WTC11 (cell line): Measurements from ENCODE around the gene KARS1. TPM values are rescaled to one million over a fixed set of nuclear protein-coding genes. Genes with fewer than 3 reads are reported as not detected.

Experiments used
- ATAC-seq: fragments of 200-7000 bp; cut with Tn5 transposase; 2 replicates; pipeline ENCODE4 v1.10.0; 2021; ENCODE audit warnings: mild to moderate bottlenecking, moderate library complexity
- CTCF ChIA-PET: fragments of 300-600 bp; sonication (Branson Sonifier 250); formaldehyde crosslinking; loops from one replicate; lab custom pipeline; 2021; ENCODE audit warnings: antibody characterized with exemption; lab: Charles Lee
- POLR2A ChIA-PET: fragments of 350-600 bp; sonication (Branson Sonifier 250); formaldehyde crosslinking; loops from one replicate; lab custom pipeline; 2021; ENCODE audit warnings: antibody characterized with exemption; lab: Charles Lee
- DNase-seq: peaks from one replicate; pipeline ENCODE4 v3.0.0; 2021; ENCODE audit warnings: low spot score
- H3K27ac Mint-ChIP-seq: 2 replicates; pipeline ENCODE4 v1.8.0; 2021; ENCODE audit warnings: mixed read lengths
- H3K27me3 Mint-ChIP-seq: 2 replicates; pipeline ENCODE4 v1.8.0; 2021; ENCODE audit warnings: low read depth, mild to moderate bottlenecking, moderate library complexity, mixed read lengths
- H3K36me3 Mint-ChIP-seq: 2 replicates; pipeline ENCODE4 v1.8.0; 2021; ENCODE audit warnings: mixed read lengths
- H3K4me1 Mint-ChIP-seq: 2 replicates; pipeline ENCODE4 v1.8.0; 2022; ENCODE audit warnings: mixed read lengths
- H3K4me3 Mint-ChIP-seq: 2 replicates; pipeline ENCODE4 v1.8.0; 2021; ENCODE audit warnings: mild to moderate bottlenecking, moderate library complexity, mixed read lengths
- H3K9me3 Mint-ChIP-seq: 2 replicates; pipeline ENCODE4 v1.8.0; 2021; ENCODE audit warnings: mixed read lengths
- ATF3 ChIP-seq: sonication (generic); formaldehyde crosslinking; conservative IDR thresholded peaks from 2 replicates; pipeline ENCODE4 v1.8.1; 2022; ENCODE audit warnings: mild to moderate bottlenecking, missing genetic modification reagents
- CDX4 ChIP-seq: fragments of 250-450 bp; sonication (Bioruptor Pico); IDR thresholded peaks from 2 replicates; pipeline ENCODE4 v1.9.0; 2021; ENCODE audit warnings: moderate library complexity, mild to moderate bottlenecking, inconsistent platforms, borderline replicate concordance
- E2F1 ChIP-seq: sonication (generic); formaldehyde crosslinking; IDR thresholded peaks from 2 replicates; pipeline ENCODE4 v1.8.0; 2022; ENCODE audit warnings: mild to moderate bottlenecking, missing genetic modification reagents
- E2F4 ChIP-seq: sonication (generic); formaldehyde crosslinking; IDR thresholded peaks from 2 replicates; pipeline ENCODE4 v1.8.1; 2022; ENCODE audit warnings: low read depth, mild to moderate bottlenecking, moderate library complexity, missing genetic modification reagents, borderline replicate concordance
- ERG ChIP-seq: fragments of 250-450 bp; sonication (Bioruptor Pico); IDR thresholded peaks from 2 replicates; pipeline ENCODE4 v1.8.0; 2021; ENCODE audit warnings: mild to moderate bottlenecking
- ETV6 ChIP-seq: sonication (generic); formaldehyde crosslinking; IDR thresholded peaks from 2 replicates; pipeline ENCODE4 v1.8.1; 2022; ENCODE audit warnings: mild to moderate bottlenecking, missing genetic modification reagents
- IRF2 ChIP-seq: sonication (generic); formaldehyde crosslinking; IDR thresholded peaks from 2 replicates; pipeline ENCODE4 v1.8.0; 2022; ENCODE audit warnings: low read depth, missing genetic modification reagents, borderline replicate concordance
- JUN ChIP-seq: sonication (generic); formaldehyde crosslinking; IDR thresholded peaks from 2 replicates; pipeline ENCODE4 v1.8.0; 2023; ENCODE audit warnings: mild to moderate bottlenecking, missing genetic modification reagents
- NFE2L1 ChIP-seq: sonication (generic); formaldehyde crosslinking; IDR thresholded peaks from 2 replicates; pipeline ENCODE4 v1.8.1; 2023; ENCODE audit warnings: missing genetic modification reagents
- PRDM15 ChIP-seq: sonication (generic); formaldehyde crosslinking; IDR thresholded peaks from 2 replicates; pipeline ENCODE4 v1.8.0; 2022; ENCODE audit warnings: missing genetic modification reagents
- SMAD4 ChIP-seq: sonication (generic); formaldehyde crosslinking; IDR thresholded peaks from 2 replicates; pipeline ENCODE4 v1.8.0; 2022; ENCODE audit warnings: mild to moderate bottlenecking, missing genetic modification reagents
- USF1 ChIP-seq: sonication (generic); formaldehyde crosslinking; IDR thresholded peaks from 2 replicates; pipeline ENCODE4 v1.8.0; 2022; ENCODE audit warnings: mild to moderate bottlenecking, missing genetic modification reagents
- ZNF263 ChIP-seq: sonication (generic); formaldehyde crosslinking; IDR thresholded peaks from 2 replicates; pipeline ENCODE4 v1.8.1; 2022; ENCODE audit warnings: low read depth, mild to moderate bottlenecking, moderate library complexity, missing genetic modification reagents
- ZNF423 ChIP-seq: fragments of 250-450 bp; sonication (Bioruptor Pico); IDR thresholded peaks from 2 replicates; pipeline ENCODE4 v2.1.2; 2022; ENCODE audit warnings: mild to moderate bottlenecking, moderate library complexity
- ZNF512 ChIP-seq: sonication (generic); formaldehyde crosslinking; IDR thresholded peaks from 2 replicates; pipeline ENCODE4 v1.8.1; 2022; ENCODE audit warnings: missing genetic modification reagents, borderline replicate concordance
- ZNF532 ChIP-seq: fragments of 250-450 bp; sonication (Bioruptor Pico); IDR thresholded peaks from 2 replicates; pipeline ENCODE4 v1.9.0; 2021; ENCODE audit warnings: mild to moderate bottlenecking, borderline replicate concordance
- total RNA-seq: library from RNA; stranded (reverse); gene quantifications from 3 replicates; pipeline ENCODE4 v1.2.3, GENCODE V29; 2021

KARS1 gene
- total RNA-seq, 1 experiment from 2014 or later, result 199 TPM

- Mint-ChIP-seq H3K4me1 (no peaks in the 10 kb centered on the region), H3K27me3 (no peaks in the 10 kb centered on the region), H3K27ac (no peak overlapping the region), H3K4me3 (no peak overlapping the region), H3K36me3 (peaks cover 86% of the 10 kb centered on the region), H3K9me3 (no peaks in the 10 kb centered on the region)
- ATAC-seq, result no peak
- DNase-seq, result no peak
- ChIA-PET CTCF (no interaction called here), POLR2A (no interaction called here)
- TF ChIP-seq ZNF512 (CRISPR knock-in tag) (no peak), ZNF532 (no peak)
Observed at GRCh38 chr16:75630052-75630451, 17.4 kb downstream of the KARS1 start.

- Mint-ChIP-seq H3K4me1 (no peaks in the 10 kb centered on the region), H3K27ac (no peak overlapping the region), H3K4me3 (no peak overlapping the region), H3K36me3 (peaks cover 81% of the 10 kb centered on the region), H3K9me3 (no peaks in the 10 kb centered on the region), H3K27me3 (no peaks in the 10 kb centered on the region)
- no peak for DNase-seq
- CTCF ChIA-PET, result no interaction called here
- ATAC-seq, result no peak
- TF ChIP-seq JUN (CRISPR knock-in tag) (no peak), USF1 (CRISPR knock-in tag) (no peak), ETV6 (CRISPR knock-in tag) (no peak), E2F1 (CRISPR knock-in tag) (no peak), ATF3 (CRISPR knock-in tag) (no peak)
- POLR2A ChIA-PET, result no interaction called here
Observed at GRCh38 chr16:75629132-75629531, 18.3 kb downstream of the KARS1 start.

- no peaks in the 10 kb centered on the region for H3K27me3 Mint-ChIP-seq
- no peaks in the 10 kb centered on the region for H3K9me3 Mint-ChIP-seq
- DNase-seq (no peak), ATAC-seq (no peak)
- ChIA-PET POLR2A (no interaction called here), CTCF (no interaction called here)
- no peak overlapping the region for H3K4me3 Mint-ChIP-seq
- no peak overlapping the region for H3K27ac Mint-ChIP-seq
- peaks cover 73% of the 10 kb centered on the region for H3K36me3 Mint-ChIP-seq
- H3K4me1 Mint-ChIP-seq, result no peaks in the 10 kb centered on the region
- TF ChIP-seq ATF3 (CRISPR knock-in tag) (no peak), ERG (CRISPR knock-in tag) (no peak), ZNF263 (CRISPR knock-in tag) (no peak), SMAD4 (CRISPR knock-in tag) (no peak), NFE2L1 (no peak), E2F4 (CRISPR knock-in tag) (no peak), CDX4 (CRISPR knock-in tag) (no peak), PRDM15 (no peak), ZNF423 (CRISPR knock-in tag) (no peak), IRF2 (CRISPR knock-in tag) (no peak)
Observed at GRCh38 chr16:75628351-75628750, 19.1 kb downstream of the KARS1 start.
